B cell (primary cell): ENCODE data around the gene TESK2. TPM values are rescaled to one million over a fixed set of nuclear protein-coding genes. Genes with fewer than 3 reads are reported as not detected.

Experiments used
- ATAC-seq: fragments of 200-7000 bp; cut with Tn5 transposase; one replicate; pipeline ENCODE4 v1.10.0; 2021; ENCODE audit warnings: low read depth, mild to moderate bottlenecking, moderate number of reproducible peaks, moderate library complexity
- CTCF ChIA-PET: fragments of 350-600 bp; sonication (Branson Sonifier 250); formaldehyde crosslinking; loops from one replicate; lab custom pipeline; 2021; ENCODE audit warnings: antibody characterized with exemption, inconsistent platforms; lab: Charles Lee
- POLR2A ChIA-PET: fragments of 350-600 bp; sonication (Branson Sonifier 250); formaldehyde crosslinking; loops from one replicate; lab custom pipeline; 2021; ENCODE audit warnings: antibody characterized with exemption; lab: Charles Lee
- DNase-seq: peaks from one replicate; pipeline ENCODE4 v3.0.0; 2013
- H2AFZ ChIP-seq: 2 replicates; pipeline ENCODE4 v1.6.1; 2012; ENCODE audit warnings: mild to moderate bottlenecking, low read depth, low read length; ENCODE audit not compliant: insufficient read depth, poor library complexity, severe bottlenecking
- H3K27ac ChIP-seq, 2 donors: 1 replicate in 1 of 2; 2 replicates in 1 of 2; pipeline ENCODE4 v1.5.1; 2012 to 2013; ENCODE audit warnings: low read length in 2 of 2, mild to moderate bottlenecking in 2 of 2, moderate library complexity in 1 of 2
- H3K27me3 ChIP-seq, 4 experiments: fragments of 200-600 bp in 1 of 4; sonication (generic) in 1 of 4; replicated peaks in 1 of 4; 1 replicate in 2 of 4; 2 replicates in 2 of 4; pipeline versions ENCODE4 v1.6.1 to v1.7.0; 2013 to 2016; ENCODE audit warnings: low read length in 3 of 4, mild to moderate bottlenecking in 2 of 4, mixed read lengths in 1 of 4, moderate library complexity in 1 of 4; ENCODE audit not compliant: insufficient read depth in 4 of 4, control insufficient read depth in 3 of 4; ENCODE audit errors: control extremely low read depth in 1 of 4
- H3K36me3 ChIP-seq, 2 experiments: replicated peaks in 1 of 2; 1 replicate in 1 of 2; 2 replicates in 1 of 2; pipeline versions ENCODE4 v1.6.1 to v1.7.1; 2013; ENCODE audit warnings: low read length in 1 of 2; ENCODE audit not compliant: insufficient read depth in 2 of 2, control insufficient read depth in 1 of 2; ENCODE audit errors: control extremely low read depth in 1 of 2, extremely low read depth in 1 of 2
- H3K4me1 ChIP-seq, 2 donors: fragments of 200-600 bp in 1 of 2; sonication (generic) in 1 of 2; 1 replicate in 1 of 2; 2 replicates in 1 of 2; pipeline versions ENCODE4 v1.5.1 to v1.6.1; 2013 to 2017; ENCODE audit warnings: low read length in 2 of 2; ENCODE audit not compliant: control insufficient read depth in 2 of 2, insufficient read depth in 2 of 2
- H3K4me2 ChIP-seq: replicated peaks from 2 replicates; pipeline ENCODE3; 2012; ENCODE audit warnings: mild to moderate bottlenecking, low read depth, low read length; ENCODE audit not compliant: poor library complexity, severe bottlenecking
- H3K4me3 ChIP-seq, 5 experiments: fragments of 200-600 bp in 1 of 5; sonication (generic) in 1 of 5; 1 replicate in 3 of 5; 2 replicates in 2 of 5; pipeline versions ENCODE4 v1.5.1 to v1.7.0; 2011 to 2016; ENCODE audit warnings: low read length in 4 of 5, mild to moderate bottlenecking in 4 of 5, low read depth in 2 of 5, control low read depth in 1 of 5, moderate library complexity in 1 of 5; ENCODE audit not compliant: insufficient read depth in 1 of 5; ENCODE audit errors: control extremely low read depth in 1 of 5, extremely low read depth in 1 of 5
- H3K79me2 ChIP-seq: fragments of 200-600 bp; sonication (generic); one replicate; pipeline ENCODE4 v1.6.0; 2016; ENCODE audit warnings: low read length; ENCODE audit not compliant: control insufficient read depth, insufficient read depth
- H3K9ac ChIP-seq: fragments of 200-600 bp; sonication (generic); 2 replicates; pipeline ENCODE4 v1.6.1; 2017; ENCODE audit warnings: mild to moderate bottlenecking, low read length, moderate library complexity
- H3K9me3 ChIP-seq, 3 donors: one replicate each; pipeline versions ENCODE4 v1.6.1 to v1.7.1; 2013; ENCODE audit warnings: low read length in 2 of 3; ENCODE audit not compliant: control insufficient read depth in 2 of 3, insufficient read depth in 1 of 3; ENCODE audit errors: control extremely low read depth in 1 of 3
- H4K20me1 ChIP-seq: 2 replicates; pipeline ENCODE4 v1.6.0; 2012; ENCODE audit warnings: mild to moderate bottlenecking, low read length; ENCODE audit not compliant: insufficient read depth, control insufficient read depth, poor library complexity, severe bottlenecking
- H3K27ac Mint-ChIP-seq: one replicate; pipeline ENCODE4 v1.8.0; 2021; ENCODE audit warnings: mixed read lengths
- H3K27me3 Mint-ChIP-seq: one replicate; pipeline ENCODE4 v1.8.0; 2021; ENCODE audit warnings: mixed read lengths
- H3K4me1 Mint-ChIP-seq: one replicate; pipeline ENCODE4 v1.8.0; 2021; ENCODE audit warnings: mixed read lengths
- H3K4me3 Mint-ChIP-seq: one replicate; pipeline ENCODE4 v1.8.0; 2021; ENCODE audit warnings: mixed read lengths
- H3K9me3 Mint-ChIP-seq: one replicate; pipeline ENCODE4 v1.8.0; 2022; ENCODE audit warnings: mixed read lengths; ENCODE audit not compliant: insufficient read depth
- CTCF ChIP-seq: fragments of 200-600 bp; IDR thresholded peaks from one replicate; pipeline ENCODE4 v1.8.0; 2022; ENCODE audit warnings: antibody characterized with exemption, mild to moderate bottlenecking
- EZH2 ChIP-seq: IDR thresholded peaks from 2 replicates; pipeline ENCODE4 v1.6.1; 2012; ENCODE audit warnings: borderline replicate concordance, low read depth, mild to moderate bottlenecking, moderate library complexity, low read length; ENCODE audit not compliant: insufficient read depth, poor library complexity, severe bottlenecking
- WGBS: methylation state at CpG from one replicate; pipeline ENCODE4 v1.1.5; 2013; ENCODE audit warnings: missing lambda C conversion rate; ENCODE audit not compliant: insufficient coverage; 5-methylcytosine and 5-hydroxymethylcytosine counted together
- intact Hi-C: fragments of 100-400 bp; cut with micrococcal nuclease; formaldehyde crosslinking; loops from one replicate; pipeline ENCODE4 v1.10.0; 2022
- polyA plus RNA-seq: library from polyadenylated mRNA; depleted of rRNA; stranded (reverse); fragments of >200 nt; gene quantifications from 2 replicates; pipeline ENCODE4 v1.2.3, GENCODE V29; 2012
- total RNA-seq, 2 donors: library from RNA; stranded (reverse); fragments of 120-200 nt in 1 of 2; gene quantifications; 1 replicate in 1 of 2; 2 replicates in 1 of 2; pipeline versions ENCODE4 v1.2.3 to v1.2.4, GENCODE V29; 2013 to 2022

The TESK2 gene
- total and polyA plus RNA-seq, 2 donors (not counting 1 experiment from before 2014, with no cell fraction given), result 21.7 to 27.0 TPM

GRCh38 chr1:45339789-45340558 is 151.0 kb downstream of the TESK2 start, which contains the start of the genes MUTYH and TOE1:
Gene MUTYH (minus strand): TSS chr1:45340440. CDS start chr1:45334505, 5,935 bp downstream.
Gene TOE1 (plus strand): TSS chr1:45340170. CDS start chr1:45340253, 83 bp downstream.
- H3K27ac Mint-ChIP-seq, result peak within 1 kb of the TSS; percentile 100
- peaks cover 9% of the 10 kb centered on the region for H4K20me1 ChIP-seq
- H3K27me3 Mint-ChIP-seq, result no peaks in the 10 kb centered on the region
- H3K36me3 ChIP-seq, result peaks cover 0 to 39% of the 10 kb centered on the region in 2 experiments
- under 1% methylated on average over 69 of the region's 70 CpGs for WGBS
- peak within 1 kb of the TSS; percentile 70 for H3K4me2 ChIP-seq
- TF ChIP-seq EZH2 (no peak), CTCF (no peak)
- H3K4me1 ChIP-seq, result peaks cover 20 to 33% of the 10 kb centered on the region in 2 donors
- no peaks in the 10 kb centered on the region for H3K27me3 ChIP-seq
- ChIA-PET POLR2A (interaction anchor here (0.5 to 3.2 kb wide), 24 partner anchors 9 to 666 kb away, joined by 3 to 76 read pairs (median 6); partner anchors contain the start of genes ARMH1, CCDC163, HECTD3 and HPDL), CTCF (interaction anchor here (0.6 to 5.4 kb wide), 18 partner anchors 9 to 609 kb away, joined by 3 to 74 read pairs (median 6); partner anchors contain the start of genes BEST4, CCDC163, HECTD3 and HPDL)
- intact Hi-C loops, result loop anchor here (1.0 to 2.0 kb wide), 9 partner anchors 14 to 527 kb away; partner anchors contain the start of genes CCDC163, HPDL, MMACHC and NASP
- peaks cover 38% of the 10 kb centered on the region for H3K4me1 Mint-ChIP-seq
- peak within 1 kb of the TSS; percentile 96 for H3K27ac ChIP-seq
- peak within 1 kb of the TSS; percentile 87 for H2AFZ ChIP-seq
- no peaks in the 10 kb centered on the region for H3K9me3 ChIP-seq
- H3K9ac ChIP-seq, result peak within 1 kb of the TSS; percentile 96
- H3K9me3 Mint-ChIP-seq, result no peaks in the 10 kb centered on the region
- peak within 1 kb of the TSS; percentile 91 for H3K4me3 Mint-ChIP-seq
- peak; percentile 92 for DNase-seq
- H3K79me2 ChIP-seq, result peaks cover 18% of the 10 kb centered on the region
- ATAC-seq, result peak; percentile 88
- peak within 1 kb of the TSS; percentile 83 to 97 (median 86) for H3K4me3 ChIP-seq
